ENCODE data around the gene ABCA3.

DNA sequence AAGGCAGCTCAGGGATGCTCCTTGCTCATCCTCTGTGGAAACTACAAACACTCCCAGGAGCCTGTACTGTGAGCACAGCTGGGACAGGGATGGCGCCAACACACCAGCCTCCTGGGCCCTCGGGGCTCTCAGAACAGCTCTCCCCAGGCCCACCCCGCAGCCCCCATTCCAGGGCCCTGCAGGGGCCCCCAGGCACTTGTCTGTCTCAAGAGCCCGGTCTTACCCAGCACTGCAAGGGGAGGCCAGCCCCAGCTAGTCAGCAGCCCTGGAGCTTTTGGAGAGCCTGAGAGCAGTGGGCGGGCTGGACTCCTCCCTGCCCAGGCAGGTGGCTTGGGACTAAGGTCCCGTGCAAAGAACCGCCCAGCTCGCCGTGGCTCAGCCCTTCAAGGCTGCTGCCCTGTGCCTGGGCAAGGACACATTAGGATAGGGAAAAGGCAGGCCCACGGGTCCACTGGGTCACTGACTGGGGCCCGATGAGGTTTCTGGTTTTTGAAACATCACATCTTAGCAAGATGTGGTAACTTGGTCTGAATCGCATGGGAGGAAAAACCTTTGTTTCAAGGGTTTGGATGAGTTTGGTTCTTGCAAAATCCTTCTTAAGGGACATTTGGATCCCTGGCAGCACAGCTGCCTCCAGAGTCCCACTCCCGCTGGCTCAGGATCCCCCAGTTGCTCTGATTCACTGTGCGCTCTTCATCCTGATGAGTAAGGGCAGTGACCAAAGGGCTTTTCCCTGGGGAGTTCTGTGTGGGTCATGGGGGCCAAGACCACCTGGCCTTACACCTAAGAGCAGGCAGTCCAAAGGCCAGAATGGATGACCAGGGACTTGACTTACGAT lies 101.5 kb downstream of the ABCA3 start:
- TF ChIP-seq EZH2 (IDR thresholded peaks at IDR 0.05; ENCODE audit: borderline replicate concordance, insufficient read depth, low read depth, low read length, poor library complexity, severe bottlenecking): no peak
- TF ChIP-seq, protein P1, sequence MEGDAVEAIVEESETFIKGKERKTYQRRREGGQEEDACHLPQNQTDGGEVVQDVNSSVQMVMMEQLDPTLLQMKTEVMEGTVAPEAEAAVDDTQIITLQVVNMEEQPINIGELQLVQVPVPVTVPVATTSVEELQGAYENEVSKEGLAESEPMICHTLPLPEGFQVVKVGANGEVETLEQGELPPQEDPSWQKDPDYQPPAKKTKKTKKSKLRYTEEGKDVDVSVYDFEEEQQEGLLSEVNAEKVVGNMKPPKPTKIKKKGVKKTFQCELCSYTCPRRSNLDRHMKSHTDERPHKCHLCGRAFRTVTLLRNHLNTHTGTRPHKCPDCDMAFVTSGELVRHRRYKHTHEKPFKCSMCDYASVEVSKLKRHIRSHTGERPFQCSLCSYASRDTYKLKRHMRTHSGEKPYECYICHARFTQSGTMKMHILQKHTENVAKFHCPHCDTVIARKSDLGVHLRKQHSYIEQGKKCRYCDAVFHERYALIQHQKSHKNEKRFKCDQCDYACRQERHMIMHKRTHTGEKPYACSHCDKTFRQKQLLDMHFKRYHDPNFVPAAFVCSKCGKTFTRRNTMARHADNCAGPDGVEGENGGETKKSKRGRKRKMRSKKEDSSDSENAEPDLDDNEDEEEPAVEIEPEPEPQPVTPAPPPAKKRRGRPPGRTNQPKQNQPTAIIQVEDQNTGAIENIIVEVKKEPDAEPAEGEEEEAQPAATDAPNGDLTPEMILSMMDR (IDR thresholded peaks at IDR 0.05): no peak

Measured in B cell (primary cell).